Astrocyte (in vitro differentiated cells and primary cell): Measurements from ENCODE around the gene FBXW7. TPM values are rescaled to one million over a fixed set of nuclear protein-coding genes. Genes with fewer than 3 reads are reported as not detected.

Experiments used
- DNase-seq: peaks from one replicate; pipeline ENCODE4 v3.0.0-alpha.2; 2010; ENCODE audit warnings: low read depth
- FAIRE-seq: peaks from 2 replicates; lab custom pipeline; 2011; peaks lifted over from hg19 to GRCh38; lab: Jason Lieb, UNC
- H2AFZ ChIP-seq: 2 replicates; pipeline ENCODE4 v1.6.0; 2012; ENCODE audit warnings: low read depth, low read length, inconsistent platforms
- H3K27ac ChIP-seq: 2 replicates; pipeline ENCODE4 v1.5.1; 2011; ENCODE audit warnings: low read depth, low read length, inconsistent platforms
- H3K27me3 ChIP-seq: 2 replicates; pipeline ENCODE4 v1.6.0; 2011; ENCODE audit warnings: low read length, inconsistent platforms; ENCODE audit not compliant: insufficient read depth
- H3K36me3 ChIP-seq: 2 replicates; pipeline ENCODE4 v1.5.1; 2011; ENCODE audit warnings: low read length, inconsistent platforms; ENCODE audit not compliant: insufficient read depth
- H3K4me1 ChIP-seq: 2 replicates; pipeline ENCODE4 v1.5.1; 2011; ENCODE audit warnings: low read length, inconsistent platforms; ENCODE audit not compliant: insufficient read depth
- H3K4me2 ChIP-seq: 2 replicates; pipeline ENCODE4 v1.6.0; 2012; ENCODE audit warnings: low read length, inconsistent platforms
- H3K4me3 ChIP-seq: 2 replicates; pipeline ENCODE4 v1.5.1; 2011; ENCODE audit warnings: low read depth, mild to moderate bottlenecking, low read length, inconsistent platforms; ENCODE audit not compliant: insufficient read depth
- H3K79me2 ChIP-seq: 2 replicates; pipeline ENCODE4 v1.6.0; 2012; ENCODE audit warnings: mild to moderate bottlenecking, low read length, inconsistent platforms; ENCODE audit not compliant: insufficient read depth
- H3K9ac ChIP-seq: 2 replicates; pipeline ENCODE4 v1.6.0; 2012; ENCODE audit warnings: mild to moderate bottlenecking, low read length, inconsistent platforms
- H3K9me3 ChIP-seq: 2 replicates; pipeline ENCODE4 v1.5.1; 2012; ENCODE audit warnings: low read depth, mild to moderate bottlenecking, low read length, inconsistent platforms; ENCODE audit not compliant: insufficient read depth
- H4K20me1 ChIP-seq: 2 replicates; pipeline ENCODE4 v1.6.0; 2012; ENCODE audit warnings: low read length, inconsistent platforms; ENCODE audit not compliant: insufficient read depth
- H3K27ac Mint-ChIP-seq: one replicate; pipeline ENCODE4 v1.8.0; 2021; ENCODE audit warnings: mild to moderate bottlenecking, mixed read lengths; ENCODE audit not compliant: unreplicated experiment
- H3K27me3 Mint-ChIP-seq: one replicate; pipeline ENCODE4 v1.8.0; 2021; ENCODE audit warnings: low read depth, mixed read lengths; ENCODE audit not compliant: unreplicated experiment
- H3K36me3 Mint-ChIP-seq: one replicate; pipeline ENCODE4 v1.8.0; 2021; ENCODE audit warnings: low read depth, mixed read lengths; ENCODE audit not compliant: unreplicated experiment
- H3K4me1 Mint-ChIP-seq: one replicate; pipeline ENCODE4 v1.8.0; 2021; ENCODE audit warnings: low read depth, mixed read lengths; ENCODE audit not compliant: unreplicated experiment
- H3K4me3 Mint-ChIP-seq: one replicate; pipeline ENCODE4 v1.8.0; 2021; ENCODE audit warnings: mild to moderate bottlenecking, moderate library complexity, mixed read lengths; ENCODE audit not compliant: unreplicated experiment
- H3K9me3 Mint-ChIP-seq: one replicate; pipeline ENCODE4 v1.8.0; 2021; ENCODE audit warnings: mild to moderate bottlenecking, mixed read lengths; ENCODE audit not compliant: unreplicated experiment
- CTCF ChIP-seq: IDR thresholded peaks from 2 replicates; pipeline ENCODE4 v1.5.1; 2011; ENCODE audit warnings: low read depth, mild to moderate bottlenecking, inconsistent platforms, low read length, moderate library complexity; ENCODE audit not compliant: insufficient read depth
- EZH2 ChIP-seq: IDR thresholded peaks from 2 replicates; pipeline ENCODE4 v1.6.1; 2012; ENCODE audit warnings: mild to moderate bottlenecking, low read length, inconsistent platforms; ENCODE audit not compliant: insufficient read depth
- total RNA-seq: library from RNA; stranded (reverse); gene quantifications from 2 replicates; pipeline ENCODE4 v1.2.1, GENCODE V29; 2021

Gene FBXW7
- total RNA-seq, 1 donor from 2014 or later, result 34.7 TPM

DNA sequence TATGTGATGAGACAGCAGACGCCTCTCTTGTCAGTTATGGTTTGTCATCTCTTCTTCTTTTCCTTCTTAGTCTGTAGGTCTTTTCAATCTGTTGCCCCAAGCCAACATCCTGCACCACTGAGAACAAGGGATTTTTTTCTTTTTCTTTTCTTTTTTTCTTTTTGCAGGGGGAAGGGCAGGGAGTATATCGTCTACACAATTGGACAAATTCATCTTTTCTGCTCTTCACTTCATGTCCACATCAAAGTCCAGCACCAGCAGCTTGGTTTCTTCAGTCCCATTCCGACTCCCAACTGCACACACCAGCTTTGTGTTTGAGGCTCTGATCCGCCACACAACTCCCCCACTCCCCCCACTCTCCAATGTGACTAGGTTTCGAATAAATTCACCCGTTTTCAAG, 213.2 kb downstream of the FBXW7 start:
- Histone ChIP-seq H3K9me3 (no peaks in the 10 kb centered on the region), H3K9ac (no peak overlapping the region), H4K20me1 (no peaks in the 10 kb centered on the region), H3K4me1 (no peaks in the 10 kb centered on the region), H3K27me3 (no peaks in the 10 kb centered on the region), H3K27ac (no peak overlapping the region), H3K79me2 (no peaks in the 10 kb centered on the region), H2AFZ (no peak overlapping the region), H3K4me2 (no peak overlapping the region), H3K36me3 (peaks cover 17% of the 10 kb centered on the region), H3K4me3 (no peak overlapping the region)
- FAIRE-seq, result no peak
- Mint-ChIP-seq H3K4me3 (no peak overlapping the region), H3K36me3 (peaks cover 6% of the 10 kb centered on the region), H3K9me3 (no peaks in the 10 kb centered on the region), H3K4me1 (peaks cover 2% of the 10 kb centered on the region), H3K27me3 (no peaks in the 10 kb centered on the region), H3K27ac (no peak overlapping the region)
- no peak for DNase-seq
- no peak for TF ChIP-seq CTCF
- TF ChIP-seq EZH2, result no peak

- Mint-ChIP-seq H3K9me3 (no peaks in the 10 kb centered on the region), H3K4me1 (peaks cover 2% of the 10 kb centered on the region), H3K27ac (no peak overlapping the region), H3K4me3 (no peak overlapping the region), H3K27me3 (no peaks in the 10 kb centered on the region), H3K36me3 (peaks cover 6% of the 10 kb centered on the region)
- H3K9ac ChIP-seq, result no peak overlapping the region
- FAIRE-seq (no peak), DNase-seq (no peak)
- no peak overlapping the region for H3K27ac ChIP-seq
- H4K20me1 ChIP-seq, result no peaks in the 10 kb centered on the region
- no peaks in the 10 kb centered on the region for H3K79me2 ChIP-seq
- H3K4me1 ChIP-seq, result peaks cover under 1% of the 10 kb centered on the region
- no peak overlapping the region for H3K4me3 ChIP-seq
- H2AFZ ChIP-seq, result no peak overlapping the region
- H3K27me3 ChIP-seq, result no peaks in the 10 kb centered on the region
- no peaks in the 10 kb centered on the region for H3K9me3 ChIP-seq
- no peak overlapping the region for H3K4me2 ChIP-seq
- H3K36me3 ChIP-seq, result peaks cover 16% of the 10 kb centered on the region
- TF ChIP-seq EZH2, result no peak
Measured at GRCh38 chr4:152321923-152322322, 214.0 kb downstream of the FBXW7 start.

- Histone ChIP-seq H3K36me3 (peaks cover 16% of the 10 kb centered on the region), H3K9ac (no peak overlapping the region), H3K79me2 (no peaks in the 10 kb centered on the region), H2AFZ (no peak overlapping the region), H3K4me3 (no peak overlapping the region), H3K27me3 (no peaks in the 10 kb centered on the region), H3K4me1 (peaks cover 4% of the 10 kb centered on the region), H3K9me3 (no peaks in the 10 kb centered on the region), H4K20me1 (no peaks in the 10 kb centered on the region), H3K27ac (no peak overlapping the region), H3K4me2 (no peak overlapping the region)
- Mint-ChIP-seq H3K36me3 (peaks cover 6% of the 10 kb centered on the region), H3K27me3 (no peaks in the 10 kb centered on the region), H3K27ac (no peak overlapping the region), H3K9me3 (no peaks in the 10 kb centered on the region), H3K4me3 (no peak overlapping the region), H3K4me1 (peaks cover 2% of the 10 kb centered on the region)
- DNase-seq, result no peak
- no peak for FAIRE-seq
- TF ChIP-seq EZH2 (no peak), CTCF (no peak)
Measured at GRCh38 chr4:152321398-152321797, 214.5 kb downstream of the FBXW7 start.
